Astrocyte of the spinal cord (primary cell): ENCODE results near the gene MGAT5.

Experiments
- DNase-seq: peaks from one replicate; pipeline ENCODE4 v3.0.0; 2011; ENCODE audit warnings: low read depth, low spot score
- H3K4me3 ChIP-seq: 2 replicates; pipeline ENCODE4 v1.5.1; 2011; ENCODE audit warnings: low read depth, mild to moderate bottlenecking, low read length, moderate library complexity
- CTCF ChIP-seq: IDR thresholded peaks from 2 replicates; pipeline ENCODE4 v1.5.1; 2012; ENCODE audit warnings: low read depth, mild to moderate bottlenecking, low read length, inconsistent platforms
- in situ Hi-C: cut with HindIII; loops from 2 replicates; pipeline ENCODE4 v1.10.0; 2017; ENCODE audit warnings: low sequenced_read_pairs

MGAT5 gene

DNA sequence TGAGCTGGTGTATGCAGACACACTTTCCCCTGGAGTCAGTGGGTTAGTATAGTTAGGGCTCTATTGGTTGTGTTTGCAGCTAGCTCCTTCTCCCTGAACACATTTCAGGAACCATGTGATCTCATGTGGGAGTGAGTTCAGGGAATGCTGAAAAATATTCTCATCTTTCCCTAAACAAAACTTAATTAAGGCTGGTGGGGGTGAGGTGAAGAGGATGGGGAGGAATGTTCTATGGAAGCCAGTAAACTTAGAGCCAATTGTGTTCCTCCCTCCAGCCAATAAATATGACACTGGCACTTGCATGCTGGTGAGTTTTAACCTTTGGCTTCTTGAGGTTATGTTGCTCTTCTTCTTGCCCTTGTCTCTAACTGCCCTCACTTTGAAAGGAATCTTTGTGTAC lies 952 bp downstream of the MGAT5 start:
- H3K4me3 ChIP-seq, result no peak overlapping the region
- in situ Hi-C loops, result no loop called here
- TF ChIP-seq CTCF, result no peak
- DNase-seq, result no peak

DNA sequence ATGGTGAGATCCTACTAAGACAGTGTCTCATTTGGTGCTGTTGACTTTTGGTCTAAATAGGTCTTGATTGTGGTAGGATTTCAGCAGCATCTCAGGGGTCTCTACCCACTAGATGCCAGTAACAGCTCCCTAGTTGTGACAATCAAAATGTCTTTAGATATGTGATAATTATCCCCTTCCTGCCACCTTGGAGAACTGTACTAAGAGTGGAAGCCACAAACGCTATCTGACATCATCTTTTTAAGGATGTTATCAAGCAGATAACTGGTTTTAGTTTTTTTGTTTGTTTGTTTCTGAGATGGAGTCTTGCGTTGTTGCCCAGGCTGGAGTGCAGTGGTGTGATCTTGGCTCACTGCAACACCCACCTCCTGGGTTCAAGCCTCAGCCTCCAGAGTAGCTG lies 3.1 kb downstream of the MGAT5 start:
- TF ChIP-seq CTCF, result no peak
- H3K4me3 ChIP-seq, result no peak overlapping the region
- in situ Hi-C loops, result no loop called here
- no peak for DNase-seq

DNA sequence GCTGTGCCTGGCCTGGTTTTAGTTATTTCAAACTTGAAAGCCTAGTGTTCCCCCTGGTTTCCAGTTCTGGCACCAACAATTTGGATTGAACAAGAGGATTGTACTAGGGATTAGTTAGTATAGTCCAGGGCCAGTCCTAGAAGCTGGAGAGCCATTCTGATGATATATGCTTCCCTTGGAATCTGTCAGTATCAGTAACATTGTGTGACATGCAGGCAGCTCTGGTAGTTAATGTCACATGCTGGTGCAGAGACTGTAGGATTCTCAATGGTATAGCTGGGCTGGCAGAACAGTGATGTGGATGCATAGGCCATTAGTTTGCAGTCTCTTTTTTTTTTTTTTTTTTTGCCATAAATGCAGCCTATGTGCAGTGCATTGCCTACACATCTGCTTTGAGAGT lies 3.6 kb downstream of the MGAT5 start:
- in situ Hi-C loops, result no loop called here
- no peak overlapping the region for H3K4me3 ChIP-seq
- TF ChIP-seq CTCF, result no peak
- no peak for DNase-seq

DNA sequence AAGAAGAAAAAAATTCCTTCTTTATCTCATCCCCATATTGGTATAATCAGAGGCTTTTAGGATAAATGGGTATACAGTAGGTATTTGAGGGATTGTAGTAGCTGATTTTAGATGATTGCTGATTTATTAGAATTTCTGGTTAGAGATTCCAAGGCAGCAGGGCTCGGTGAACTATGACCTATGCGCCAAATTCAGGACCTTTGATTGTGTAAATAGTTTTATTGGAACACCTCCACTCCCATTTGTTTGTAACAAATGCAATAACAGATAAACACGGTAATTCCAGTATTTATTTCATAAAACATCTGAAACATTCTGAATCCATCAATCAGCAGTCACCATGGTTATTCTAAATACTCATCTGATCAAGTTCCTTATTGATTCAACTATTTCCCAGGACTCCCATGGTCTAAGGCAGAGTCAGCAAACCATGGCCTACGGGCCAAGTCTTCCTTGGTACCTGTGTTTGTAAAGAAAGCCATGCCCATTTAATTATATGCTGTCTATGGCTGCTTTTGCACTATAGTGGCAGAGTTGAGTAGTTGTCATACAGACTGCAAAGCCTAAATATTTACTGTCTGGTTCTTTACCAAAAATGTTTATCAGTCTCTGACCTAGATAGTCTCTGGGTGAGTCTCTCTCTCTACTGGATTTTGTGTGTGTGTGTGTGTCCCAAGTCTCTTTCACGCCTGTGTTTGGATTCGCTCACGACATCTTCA lies 4.3 kb downstream of the MGAT5 start:
- in situ Hi-C loops, result no loop called here
- no peak for TF ChIP-seq CTCF
- no peak for DNase-seq
- H3K4me3 ChIP-seq, result no peak overlapping the region

GRCh38 chr2:134258684-134259388 lies 5.0 kb downstream of the MGAT5 start:
- TF ChIP-seq CTCF, result no peak
- no peak overlapping the region for H3K4me3 ChIP-seq
- no peak for DNase-seq
- in situ Hi-C loops, result no loop called here

GRCh38 chr2:134259571-134259970 lies 5.7 kb downstream of the MGAT5 start:
- DNase-seq, result no peak
- no peak for TF ChIP-seq CTCF
- H3K4me3 ChIP-seq, result no peak overlapping the region
- in situ Hi-C loops, result no loop called here
